HTERT RPE-1 (cell line): Measurements from ENCODE around the gene TIMM22.
"Not testable (repeated sequence)": the region's sequence is repeated elsewhere in the genome, so short reads cannot be mapped to it uniquely, and the experiment has no call there.

Experiments used
- in situ Hi-C: fragments of 300-500 bp; cut with MboI; formaldehyde crosslinking; loops from 4 replicates; pipeline ENCODE4 v1.14.3; 2020; ENCODE audit warnings: low sequenced_read_pairs

The TIMM22 gene

GRCh38 chr17:996554-997344 is at the start of gene TIMM22:
TIMM22 (plus strand) TSS chr17:997129; CDS start chr17:997143, 14 bp downstream.
- in situ Hi-C loops = loop anchor here (25.0 kb wide), 1 partner anchor 209 kb away; the partner anchor contains the start of genes GLOD4 and MRM3

- in situ Hi-C loops = no loop called here
Measured at GRCh38 chr17:948284-948852, 48.6 kb upstream of the TIMM22 start.

GRCh38 chr17:949623-950303 is 47.2 kb upstream of the TIMM22 start:
- in situ Hi-C loops = no loop called here

GRCh38 chr17:951325-952132 is 45.4 kb upstream of the TIMM22 start:
- in situ Hi-C loops = no loop called here

GRCh38 chr17:952592-952991 is 44.3 kb upstream of the TIMM22 start:
- in situ Hi-C loops = not testable (repeated sequence)

- in situ Hi-C loops = no loop called here
Measured at GRCh38 chr17:953767-954166, 43.2 kb upstream of the TIMM22 start.

- in situ Hi-C loops = no loop called here
Measured at GRCh38 chr17:954431-955164, 42.3 kb upstream of the TIMM22 start.

GRCh38 chr17:956905-957304 is 40.0 kb upstream of the TIMM22 start:
- in situ Hi-C loops = no loop called here

- in situ Hi-C loops = no loop called here
Measured at GRCh38 chr17:957856-958421, 39.0 kb upstream of the TIMM22 start.

GRCh38 chr17:958712-959451 is 38.0 kb upstream of the TIMM22 start:
- in situ Hi-C loops = no loop called here

GRCh38 chr17:962166-962565 is 34.8 kb upstream of the TIMM22 start:
- in situ Hi-C loops = no loop called here

GRCh38 chr17:962670-963069 is 34.3 kb upstream of the TIMM22 start:
- in situ Hi-C loops = no loop called here

- in situ Hi-C loops = no loop called here
Measured at GRCh38 chr17:964876-965275, 32.1 kb upstream of the TIMM22 start.

- in situ Hi-C loops = no loop called here
Measured at GRCh38 chr17:965311-965989, 31.5 kb upstream of the TIMM22 start.

- in situ Hi-C loops = no loop called here
Measured at GRCh38 chr17:967122-967521, 29.8 kb upstream of the TIMM22 start.

- in situ Hi-C loops = no loop called here
Measured at GRCh38 chr17:968812-969730, 27.9 kb upstream of the TIMM22 start.

- in situ Hi-C loops = no loop called here
Measured at GRCh38 chr17:969811-970355, 27.0 kb upstream of the TIMM22 start.
